B cell (primary cell): ENCODE data around the gene TPSG1.
"Not testable (repeated sequence)": the region's sequence is repeated elsewhere in the genome, so short reads cannot be mapped to it uniquely, and the experiment has no call there.

Source experiments
- CTCF ChIP-seq: fragments of 200-600 bp; IDR thresholded peaks from one replicate; pipeline ENCODE4 v1.8.0; 2022; ENCODE audit warnings: antibody characterized with exemption, mild to moderate bottlenecking
- EZH2 ChIP-seq: IDR thresholded peaks from 2 replicates; pipeline ENCODE4 v1.6.1; 2012; ENCODE audit warnings: borderline replicate concordance, low read depth, mild to moderate bottlenecking, moderate library complexity, low read length; ENCODE audit not compliant: insufficient read depth, poor library complexity, severe bottlenecking

GRCh38 chr16:1231301-1231700, 6.2 kb upstream of the TPSG1 start:
- not testable (repeated sequence) for TF ChIP-seq CTCF, EZH2
